CD4-positive, alpha-beta T cell (primary cell): ENCODE results near the gene RAPGEF2. TPM values are rescaled to one million over a fixed set of nuclear protein-coding genes. Genes with fewer than 3 reads are reported as not detected.
"Not testable (repeated sequence)": the region's sequence is repeated elsewhere in the genome, so short reads cannot be mapped to it uniquely, and the experiment has no call there.

Source experiments
- ATAC-seq: fragments of 200-7000 bp; cut with Tn5 transposase; one replicate; pipeline ENCODE4 v1.10.0; 2022; ENCODE audit warnings: mild to moderate bottlenecking; ENCODE audit not compliant: poor library complexity
- CTCF ChIA-PET: fragments of 350-600 bp; sonication (Branson Sonifier 250); formaldehyde crosslinking; loops from one replicate; lab custom pipeline; 2021; ENCODE audit warnings: antibody characterized with exemption, inconsistent platforms; lab: Charles Lee
- POLR2A ChIA-PET: fragments of 350-600 bp; sonication (Branson Sonifier 250); formaldehyde crosslinking; loops from one replicate; lab custom pipeline; 2021; ENCODE audit warnings: antibody characterized with exemption, inconsistent platforms; lab: Charles Lee
- DNase-seq, 14 experiments: peaks; one replicate each; pipeline ENCODE4 v3.0.0-alpha.2; 2013 to 2020; ENCODE audit warnings: mixed read lengths in 2 of 14
- H3K27ac ChIP-seq, 2 donors: one replicate each; pipeline versions ENCODE4 v1.5.1 to v1.7.0; 2013; ENCODE audit warnings: low read length in 2 of 2, low read depth in 1 of 2, mild to moderate bottlenecking in 1 of 2
- H3K27me3 ChIP-seq, 2 experiments: 1 replicate in 1 of 2; 2 replicates in 1 of 2; pipeline versions ENCODE4 v1.6.1 to v1.7.0; 2013; ENCODE audit warnings: low read length in 2 of 2, control low read depth in 1 of 2, mild to moderate bottlenecking in 1 of 2, moderate library complexity in 1 of 2; ENCODE audit not compliant: insufficient read depth in 2 of 2, control insufficient read depth in 1 of 2
- H3K36me3 ChIP-seq: one replicate; pipeline ENCODE4 v1.6.1; 2013; ENCODE audit warnings: low read length, control low read depth; ENCODE audit not compliant: insufficient read depth
- H3K4me1 ChIP-seq: one replicate; pipeline ENCODE4 v1.6.1; 2013; ENCODE audit warnings: low read length, control low read depth; ENCODE audit not compliant: insufficient read depth
- H3K4me3 ChIP-seq: one replicate; pipeline ENCODE4 v1.5.1; 2013; ENCODE audit warnings: mild to moderate bottlenecking, low read length, moderate library complexity
- H3K9me3 ChIP-seq, 2 experiments: 1 replicate in 1 of 2; 2 replicates in 1 of 2; pipeline versions ENCODE4 v1.6.1 to v1.7.0; 2013; ENCODE audit warnings: low read length in 2 of 2, mild to moderate bottlenecking in 2 of 2, control low read depth in 1 of 2, moderate library complexity in 1 of 2; ENCODE audit not compliant: control insufficient read depth in 1 of 2, insufficient read depth in 1 of 2
- H3K27ac Mint-ChIP-seq: one replicate; pipeline ENCODE4 v1.8.0; 2020; ENCODE audit warnings: mixed read lengths
- H3K27me3 Mint-ChIP-seq: one replicate; pipeline ENCODE4 v1.8.0; 2021; ENCODE audit warnings: mixed read lengths
- H3K36me3 Mint-ChIP-seq: one replicate; pipeline ENCODE4 v1.8.0; 2021; ENCODE audit warnings: low read depth, mixed read lengths
- H3K4me1 Mint-ChIP-seq: one replicate; pipeline ENCODE4 v1.8.0; 2021; ENCODE audit warnings: low read depth, mixed read lengths
- H3K4me3 Mint-ChIP-seq: one replicate; pipeline ENCODE4 v1.8.0; 2020; ENCODE audit warnings: mild to moderate bottlenecking, mixed read lengths
- H3K9me3 Mint-ChIP-seq: one replicate; pipeline ENCODE4 v1.8.0; 2020; ENCODE audit warnings: mixed read lengths
- CTCF ChIP-seq: fragments of 200-600 bp; IDR thresholded peaks from one replicate; pipeline ENCODE4 v1.8.0; 2022; ENCODE audit warnings: antibody characterized with exemption, mild to moderate bottlenecking
- intact Hi-C, 2 experiments: fragments of 100-400 bp; cut with DNase I in 1 of 2; cut with micrococcal nuclease in 1 of 2; formaldehyde crosslinking; loops; one replicate each; pipeline versions ENCODE4 v1.15.1 to v1.9.0; 2023 to 2025; cut with DNase I, micrococcal nuclease
- total RNA-seq, 174 experiments: library from RNA in 2 of 174; stranded (reverse) in 2 of 174; gene quantifications; one replicate each; pipeline ENCODE4 v1.2.3 and lab custom pipeline; 2021 to 2026

The RAPGEF2 gene
- total RNA-seq, 2 experiments from 2014 or later = 25.6 to 26.4 TPM

- no peak for ATAC-seq
- no peaks in the 10 kb centered on the region for H3K27me3 Mint-ChIP-seq
- Histone ChIP-seq H3K36me3 (no peaks in the 10 kb centered on the region), H3K9me3 (no peaks in the 10 kb centered on the region), H3K27ac (no peak overlapping the region), H3K4me3 (no peak overlapping the region), H3K27me3 (no peaks in the 10 kb centered on the region), H3K4me1 (peaks cover 4% of the 10 kb centered on the region)
- intact Hi-C loops = no loop called here
- no peaks in the 10 kb centered on the region for H3K36me3 Mint-ChIP-seq
- ChIA-PET POLR2A (no interaction called here), CTCF (no interaction called here)
- DNase-seq = no peak
- H3K4me1 Mint-ChIP-seq = no peaks in the 10 kb centered on the region
- no peak overlapping the region for H3K27ac Mint-ChIP-seq
- TF ChIP-seq CTCF = no peak
- no peak overlapping the region for H3K4me3 Mint-ChIP-seq
- no peaks in the 10 kb centered on the region for H3K9me3 Mint-ChIP-seq
Measured at GRCh38 chr4:159071969-159072765, 30.7 kb upstream of the RAPGEF2 start.

- Mint-ChIP-seq H3K9me3 (no peaks in the 10 kb centered on the region), H3K4me3 (no peak overlapping the region), H3K4me1 (peaks cover 12% of the 10 kb centered on the region), H3K27me3 (no peaks in the 10 kb centered on the region), H3K36me3 (no peaks in the 10 kb centered on the region), H3K27ac (no peak overlapping the region)
- TF ChIP-seq CTCF = no peak
- H3K9me3 ChIP-seq = no peaks in the 10 kb centered on the region
- intact Hi-C loops = no loop called here
- H3K27me3 ChIP-seq = no peaks in the 10 kb centered on the region
- no peaks in the 10 kb centered on the region for H3K36me3 ChIP-seq
- ATAC-seq = no peak
- peaks cover 9% of the 10 kb centered on the region for H3K4me1 ChIP-seq
- H3K4me3 ChIP-seq = no peak overlapping the region
- POLR2A ChIA-PET = interaction anchor here (0.6 kb wide), 1 partner anchor 352 kb away, joined by 4 read pairs; no protein-coding TSS in a partner anchor
- no peak for DNase-seq
- H3K27ac ChIP-seq = no peak overlapping the region
- CTCF ChIA-PET = no interaction called here
Measured at GRCh38 chr4:159075531-159075932, 27.3 kb upstream of the RAPGEF2 start.

GRCh38 chr4:159077018-159077417, 25.9 kb upstream of the RAPGEF2 start:
- DNase-seq = peak in 1 of 14 experiments; percentile 29
- H3K4me3 Mint-ChIP-seq, H3K9me3 ChIP-seq, POLR2A ChIA-PET, H3K4me3 ChIP-seq, ATAC-seq, H3K9me3 Mint-ChIP-seq, H3K27ac ChIP-seq, H3K27ac Mint-ChIP-seq, H3K4me1 ChIP-seq, H3K36me3 Mint-ChIP-seq, intact Hi-C loops, H3K27me3 Mint-ChIP-seq, H3K27me3 ChIP-seq, H3K36me3 ChIP-seq: not testable (repeated sequence)
- peaks cover 12% of the 10 kb centered on the region for H3K4me1 Mint-ChIP-seq
- CTCF ChIA-PET = interaction anchor here (1.4 kb wide), 1 partner anchor 11 kb away, joined by 3 read pairs; no protein-coding TSS in a partner anchor
